Mesothelial cell of epicardium (in vitro differentiated cells): ENCODE results near the gene CERS1. TPM values are rescaled to one million over a fixed set of nuclear protein-coding genes. Genes with fewer than 3 reads are reported as not detected.

Source experiments
- DNase-seq, 2 experiments: peaks; one replicate each; pipeline ENCODE4 v3.0.0; 2021; ENCODE audit warnings: low spot score in 2 of 2; ENCODE audit not compliant: unreplicated experiment in 2 of 2
- H3K27ac Mint-ChIP-seq: 2 replicates; pipeline ENCODE4 v1.8.0; 2021; ENCODE audit warnings: mixed read lengths
- H3K27me3 Mint-ChIP-seq: 2 replicates; pipeline ENCODE4 v1.8.0; 2021; ENCODE audit warnings: low read depth, mixed read lengths
- H3K36me3 Mint-ChIP-seq: 2 replicates; pipeline ENCODE4 v1.8.0; 2021; ENCODE audit warnings: mixed read lengths
- H3K4me1 Mint-ChIP-seq: 2 replicates; pipeline ENCODE4 v1.8.0; 2021; ENCODE audit warnings: mixed read lengths
- H3K4me3 Mint-ChIP-seq: 2 replicates; pipeline ENCODE4 v1.8.0; 2021; ENCODE audit warnings: mild to moderate bottlenecking, moderate library complexity, mixed read lengths
- H3K9me3 Mint-ChIP-seq: 2 replicates; pipeline ENCODE4 v1.8.0; 2021; ENCODE audit warnings: mixed read lengths
- CTCF ChIP-seq: fragments of 200-600 bp; sonication (generic); IDR thresholded peaks from one replicate; pipeline ENCODE4 v1.5.0; 2021; ENCODE audit warnings: antibody characterized with exemption; ENCODE audit not compliant: unreplicated experiment
- total RNA-seq: library from RNA; stranded (reverse); gene quantifications from 3 replicates; pipeline ENCODE4 v1.2.1, GENCODE V29; 2021

CERS1 gene, protein sequence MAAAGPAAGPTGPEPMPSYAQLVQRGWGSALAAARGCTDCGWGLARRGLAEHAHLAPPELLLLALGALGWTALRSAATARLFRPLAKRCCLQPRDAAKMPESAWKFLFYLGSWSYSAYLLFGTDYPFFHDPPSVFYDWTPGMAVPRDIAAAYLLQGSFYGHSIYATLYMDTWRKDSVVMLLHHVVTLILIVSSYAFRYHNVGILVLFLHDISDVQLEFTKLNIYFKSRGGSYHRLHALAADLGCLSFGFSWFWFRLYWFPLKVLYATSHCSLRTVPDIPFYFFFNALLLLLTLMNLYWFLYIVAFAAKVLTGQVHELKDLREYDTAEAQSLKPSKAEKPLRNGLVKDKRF
- total RNA-seq: 8.5 to 9.4 TPM (median 8.8 TPM) in 3 replicates

DNA sequence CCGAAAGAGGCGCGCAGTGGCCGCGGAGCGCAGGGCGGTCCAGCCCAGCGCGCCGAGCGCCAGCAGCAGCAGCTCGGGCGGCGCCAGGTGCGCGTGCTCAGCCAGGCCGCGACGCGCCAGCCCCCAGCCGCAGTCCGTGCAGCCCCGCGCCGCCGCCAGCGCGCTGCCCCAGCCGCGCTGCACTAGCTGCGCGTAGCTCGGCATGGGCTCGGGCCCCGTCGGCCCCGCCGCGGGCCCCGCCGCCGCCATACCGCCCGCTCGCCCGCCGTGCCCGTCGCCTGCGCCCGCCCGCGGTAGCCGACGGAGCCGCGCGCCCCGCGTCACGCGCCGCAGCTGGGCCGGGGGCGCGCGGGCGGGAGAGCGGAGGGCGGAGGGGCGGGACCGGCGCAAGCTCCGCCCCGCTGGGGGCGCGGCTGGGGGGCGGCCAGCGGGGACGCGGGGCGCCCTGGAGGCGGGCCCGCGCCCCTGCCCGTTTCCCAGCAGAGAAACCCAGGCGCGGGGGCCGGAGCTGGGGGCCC lies at the start of gene CERS1:
TSS of gene CERS1 (minus strand) at position 335 of the 518 bp plus-strand sequence. CDS start at position 249, 86 bp downstream.
- peaks cover 8% of the 10 kb centered on the region for H3K27me3 Mint-ChIP-seq
- no peaks in the 10 kb centered on the region for H3K9me3 Mint-ChIP-seq
- TF ChIP-seq CTCF: no peak
- DNase-seq: peak; percentile 33 to 57
- peak within 1 kb of the TSS; percentile 79 for H3K4me3 Mint-ChIP-seq
- H3K4me1 Mint-ChIP-seq: peaks cover 5% of the 10 kb centered on the region
- peaks cover under 1% of the 10 kb centered on the region for H3K36me3 Mint-ChIP-seq
- no peak within 1 kb of the TSS for H3K27ac Mint-ChIP-seq

GRCh38 chr19:18945297-18945696 lies 49.3 kb upstream of the CERS1 start:
- Mint-ChIP-seq H3K9me3 (no peaks in the 10 kb centered on the region), H3K4me3 (no peak overlapping the region), H3K36me3 (no peaks in the 10 kb centered on the region), H3K27ac (no peak overlapping the region), H3K4me1 (peaks cover 7% of the 10 kb centered on the region), H3K27me3 (peaks cover 1% of the 10 kb centered on the region)
- DNase-seq: no peak
- no peak for TF ChIP-seq CTCF

DNA sequence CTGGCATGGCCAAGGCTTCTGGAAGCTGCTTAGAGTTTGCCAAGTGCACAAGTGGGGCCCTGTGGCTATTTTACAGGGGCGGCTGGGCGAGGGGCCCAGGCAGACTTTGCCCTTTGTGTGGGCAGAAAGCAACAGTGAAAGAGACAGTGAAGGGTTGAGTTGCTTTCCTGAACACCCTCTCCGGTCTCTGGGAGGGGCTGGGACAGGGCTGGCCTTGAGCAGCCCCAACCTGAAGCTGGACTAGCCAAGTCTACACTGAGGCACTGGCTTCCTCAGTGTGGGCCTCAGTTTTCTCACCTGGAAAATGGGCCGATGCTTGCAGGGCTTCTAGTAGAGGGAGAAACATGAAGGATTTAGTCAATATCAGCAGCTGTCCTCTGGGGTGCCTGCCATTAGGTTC lies 47.5 kb upstream of the CERS1 start:
- peaks cover 1% of the 10 kb centered on the region for H3K27me3 Mint-ChIP-seq

GRCh38 chr19:18942692-18943091 lies 46.7 kb upstream of the CERS1 start:
- H3K9me3 Mint-ChIP-seq: no peaks in the 10 kb centered on the region
- H3K4me1 Mint-ChIP-seq: peaks cover 13% of the 10 kb centered on the region
- peak overlapping the region; percentile 54 for H3K4me3 Mint-ChIP-seq
- peak overlapping the region; percentile 39 for H3K27ac Mint-ChIP-seq
- no peak for DNase-seq
- no peak for TF ChIP-seq CTCF
- peaks cover 4% of the 10 kb centered on the region for H3K36me3 Mint-ChIP-seq
- H3K27me3 Mint-ChIP-seq: peaks cover 1% of the 10 kb centered on the region

More for the DNA sequence above, 47.5 kb upstream of the CERS1 start:
- Mint-ChIP-seq H3K27ac (no peak overlapping the region), H3K9me3 (no peaks in the 10 kb centered on the region), H3K4me1 (peaks cover 13% of the 10 kb centered on the region), H3K4me3 (no peak overlapping the region), H3K36me3 (peaks cover 4% of the 10 kb centered on the region)
- DNase-seq: no peak
- TF ChIP-seq CTCF: no peak

DNA sequence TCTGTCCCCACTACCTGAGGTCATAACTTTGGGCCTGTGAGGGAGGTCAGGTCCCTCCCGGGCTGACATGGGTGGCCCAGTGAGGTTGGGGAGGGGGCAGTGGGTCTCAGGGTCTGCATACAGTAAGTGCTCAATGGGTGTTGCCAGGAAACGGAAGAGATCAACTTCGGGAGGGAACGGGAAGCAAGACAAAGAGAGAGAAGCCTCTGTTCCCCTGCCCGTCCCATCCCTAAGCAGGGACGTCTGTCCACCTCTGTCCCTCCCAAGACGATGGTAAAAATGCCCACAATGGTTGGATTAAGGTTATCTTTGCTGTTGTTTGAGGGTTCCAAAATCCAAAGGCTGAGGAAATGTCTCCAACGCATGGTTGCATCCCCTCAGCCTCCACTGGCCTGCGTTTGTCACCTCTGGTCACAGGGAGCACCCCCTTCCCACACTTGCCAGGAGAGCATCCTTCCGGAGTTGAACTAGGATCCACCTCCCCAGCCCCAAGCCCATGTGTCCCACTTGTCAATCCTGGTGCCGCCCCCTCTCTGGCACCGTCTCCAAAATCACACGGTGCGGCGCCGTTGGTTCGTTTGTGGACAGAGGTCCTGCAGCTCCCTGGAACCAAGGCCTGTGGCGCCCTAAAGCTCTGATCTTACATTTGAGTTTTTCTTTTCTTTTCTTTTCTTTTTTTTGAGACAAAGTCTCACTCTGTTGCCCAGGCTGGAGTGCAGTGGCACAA lies 45.8 kb upstream of the CERS1 start:
- peaks cover 1% of the 10 kb centered on the region for H3K27me3 Mint-ChIP-seq
- no peaks in the 10 kb centered on the region for H3K9me3 Mint-ChIP-seq
- no peak for TF ChIP-seq CTCF
- peaks cover 8% of the 10 kb centered on the region for H3K36me3 Mint-ChIP-seq
- DNase-seq: no peak
- peaks cover 13% of the 10 kb centered on the region for H3K4me1 Mint-ChIP-seq
- peak overlapping the region; percentile 39 for H3K27ac Mint-ChIP-seq
- peak overlapping the region; percentile 54 for H3K4me3 Mint-ChIP-seq
